Pancreas (tissue), 10 donors: Measurements from ENCODE around the gene PDE2A. TPM values are rescaled to one million over a fixed set of nuclear protein-coding genes. Genes with fewer than 3 reads are reported as not detected.

Experiments
- ATAC-seq, 4 donors: fragments of 200-7000 bp; cut with Tn5 transposase; one replicate each; pipeline versions ENCODE4 v1.8.0 to v1.9.1; 2020; ENCODE audit warnings: mild to moderate bottlenecking in 4 of 4, moderate library complexity in 4 of 4
- DNase-seq, 6 donors: peaks; one replicate each; pipeline ENCODE4 v3.0.0-alpha.2; 2020
- FAIRE-seq: peaks from 2 replicates; lab custom pipeline; 2012; peaks lifted over from hg19 to GRCh38; lab: Jason Lieb, UNC
- H3K27ac ChIP-seq, 4 donors: fragments of 200-600 bp; sonication (generic); 1 replicate in 3 of 4; 2 replicates in 1 of 4; pipeline versions ENCODE4 v1.5.0 to v1.8.0; 2020
- H3K27me3 ChIP-seq, 4 donors: fragments of 200-600 bp; one replicate each; pipeline ENCODE4 v1.8.0; 2021
- H3K36me3 ChIP-seq, 3 donors: fragments of 200-600 bp; sonication (generic) in 1 of 3; one replicate each; pipeline versions ENCODE4 v1.5.0 to v1.8.0; 2020 to 2021
- H3K4me1 ChIP-seq, 3 donors: fragments of 200-600 bp; one replicate each; pipeline ENCODE4 v1.8.0; 2021
- H3K4me3 ChIP-seq, 4 donors: fragments of 200-600 bp; sonication (generic) in 2 of 4; one replicate each; pipeline versions ENCODE4 v1.5.0 to v1.8.0; 2020 to 2021
- H3K9me3 ChIP-seq, 4 donors: fragments of 200-600 bp; one replicate each; pipeline ENCODE4 v1.8.0; 2021
- WGBS, 2 donors: extraction: QIAGEN DNeasy Blood & Tissue Kit; methylation state at CpG; one replicate each; pipeline ENCODE4 v1.1.7; 2013; 5-methylcytosine and 5-hydroxymethylcytosine counted together
- intact Hi-C, 3 donors: fragments of 100-400 bp; cut with DNase I; formaldehyde crosslinking; loops; one replicate each; pipeline versions ENCODE4 v1.11.1 to v1.14.2; 2022
- polyA plus RNA-seq, 2 donors: library from polyadenylated mRNA; stranded (reverse); fragments of 200-250 nt; gene quantifications; one replicate each; pipeline ENCODE4 v1.2.3, GENCODE V29; 2013
- total RNA-seq, 6 donors: library from RNA; stranded (reverse); fragmentation: NEBNext Ultra II Directional in 4 of 6; extraction: Animal tissue kit (Norgen Biotek cat#: 25700) in 4 of 6; gene quantifications; one replicate each; pipeline versions ENCODE4 v1.2.1 to v1.2.4, GENCODE V29; 2021 to 2023
- TF ChIP-seq, protein P1 (sequence below), 4 donors: fragments of 200-600 bp; sonication (generic) in 3 of 4; IDR thresholded peaks; one replicate each; pipeline versions ENCODE4 v1.5.0 to v1.8.0; 2021; ENCODE audit warnings: antibody characterized with exemption in 4 of 4
- donor health status: healthy with polysubstance abuse.
- donor health status: DM: no; HTN: no; CAD: no; lungs with moderate emphysema.
- donor health status: DM: no; HTN: no; CAD: no.
- donor health status: control.
- donor health status: control.
- donor health status: Bipolar disorder and iron deficiency.
- donor health status: DM: yes; HTN: yes; CAD: no.
- donor health status: DM: no; HTN: no; CAD: no.
- donor health status: DM: no; HTN: no; CAD: no.
- donor health status: DM: yes; HTN: yes; CAD: no.

Gene PDE2A
- total and polyA plus RNA-seq, 8 donors = 2.1 to 16.3 (median 4.1) TPM

DNA sequence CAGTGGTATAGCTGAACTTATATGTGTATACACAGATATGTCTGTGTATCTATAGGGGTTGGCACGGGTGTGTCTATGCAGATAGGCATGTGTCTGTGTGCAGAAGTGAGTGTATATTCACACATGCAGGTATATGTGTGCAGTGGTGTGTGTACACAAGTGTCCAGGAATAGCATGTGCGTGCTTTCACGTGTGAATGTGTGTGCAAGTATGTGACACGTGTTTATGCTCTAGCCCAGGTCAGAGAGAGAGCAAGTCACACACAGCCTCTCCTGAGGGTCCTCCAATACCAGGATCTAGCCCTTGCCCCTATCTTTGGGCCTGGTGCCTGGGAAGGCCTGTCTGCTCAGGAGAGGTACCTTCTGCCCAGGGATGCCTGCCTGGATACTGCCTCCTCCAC is 26.3 kb downstream of the PDE2A start:
- H3K4me3 ChIP-seq = no peak overlapping the region
- H3K9me3 ChIP-seq = no peaks in the 10 kb centered on the region
- ATAC-seq (no peak), FAIRE-seq (no peak), DNase-seq (no peak)
- no peaks in the 10 kb centered on the region for H3K4me1 ChIP-seq
- H3K36me3 ChIP-seq = no peaks in the 10 kb centered on the region
- H3K27me3 ChIP-seq = no peaks in the 10 kb centered on the region
- no peak overlapping the region for H3K27ac ChIP-seq
- TF ChIP-seq, protein P1, sequence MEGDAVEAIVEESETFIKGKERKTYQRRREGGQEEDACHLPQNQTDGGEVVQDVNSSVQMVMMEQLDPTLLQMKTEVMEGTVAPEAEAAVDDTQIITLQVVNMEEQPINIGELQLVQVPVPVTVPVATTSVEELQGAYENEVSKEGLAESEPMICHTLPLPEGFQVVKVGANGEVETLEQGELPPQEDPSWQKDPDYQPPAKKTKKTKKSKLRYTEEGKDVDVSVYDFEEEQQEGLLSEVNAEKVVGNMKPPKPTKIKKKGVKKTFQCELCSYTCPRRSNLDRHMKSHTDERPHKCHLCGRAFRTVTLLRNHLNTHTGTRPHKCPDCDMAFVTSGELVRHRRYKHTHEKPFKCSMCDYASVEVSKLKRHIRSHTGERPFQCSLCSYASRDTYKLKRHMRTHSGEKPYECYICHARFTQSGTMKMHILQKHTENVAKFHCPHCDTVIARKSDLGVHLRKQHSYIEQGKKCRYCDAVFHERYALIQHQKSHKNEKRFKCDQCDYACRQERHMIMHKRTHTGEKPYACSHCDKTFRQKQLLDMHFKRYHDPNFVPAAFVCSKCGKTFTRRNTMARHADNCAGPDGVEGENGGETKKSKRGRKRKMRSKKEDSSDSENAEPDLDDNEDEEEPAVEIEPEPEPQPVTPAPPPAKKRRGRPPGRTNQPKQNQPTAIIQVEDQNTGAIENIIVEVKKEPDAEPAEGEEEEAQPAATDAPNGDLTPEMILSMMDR (IDR thresholded peaks at IDR 0.05) = no peak
- intact Hi-C loops = loop anchor here in 2 of 3 donors (5.0 kb wide), 2 partner anchors 51 to 61 kb away; no protein-coding TSS in a partner anchor
- 76 to 77% methylated on average over 4 of the region's 4 CpGs for WGBS, 2 donors

DNA sequence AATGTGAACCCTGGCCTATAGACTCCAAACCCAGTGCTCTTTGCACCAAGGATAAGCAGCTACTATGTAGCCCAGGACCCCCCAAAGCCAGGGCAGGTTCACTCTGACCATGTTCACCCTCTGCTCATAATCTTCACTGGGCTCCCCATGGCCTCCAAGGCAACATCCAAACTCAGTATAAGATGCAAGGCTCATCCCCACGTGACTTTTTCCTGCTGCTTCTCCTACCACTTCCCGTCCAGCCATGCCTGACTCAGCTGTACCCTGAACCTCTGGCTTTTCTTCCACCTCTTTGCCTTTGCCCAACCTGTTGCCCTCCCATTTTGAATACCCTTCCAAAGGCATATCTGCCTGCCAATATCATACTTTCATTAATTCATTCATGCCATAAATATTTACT is 27.8 kb downstream of the PDE2A start:
- no peak overlapping the region for H3K27ac ChIP-seq
- ATAC-seq (no peak), FAIRE-seq (no peak), DNase-seq (no peak)
- H3K9me3 ChIP-seq = no peaks in the 10 kb centered on the region
- TF ChIP-seq, protein P1 (IDR thresholded peaks at IDR 0.05) = no peak
- 63 to 64% methylated on average over 2 of the region's 2 CpGs for WGBS, 2 donors
- no peaks in the 10 kb centered on the region for H3K36me3 ChIP-seq
- no peak overlapping the region for H3K4me3 ChIP-seq
- H3K4me1 ChIP-seq = peaks cover 0 to 4% (median 3%) of the 10 kb centered on the region in 3 donors
- intact Hi-C loops = loop anchor here in 2 of 3 donors (5.0 kb wide), 2 partner anchors 49 to 59 kb away; no protein-coding TSS in a partner anchor
- H3K27me3 ChIP-seq = no peaks in the 10 kb centered on the region

DNA sequence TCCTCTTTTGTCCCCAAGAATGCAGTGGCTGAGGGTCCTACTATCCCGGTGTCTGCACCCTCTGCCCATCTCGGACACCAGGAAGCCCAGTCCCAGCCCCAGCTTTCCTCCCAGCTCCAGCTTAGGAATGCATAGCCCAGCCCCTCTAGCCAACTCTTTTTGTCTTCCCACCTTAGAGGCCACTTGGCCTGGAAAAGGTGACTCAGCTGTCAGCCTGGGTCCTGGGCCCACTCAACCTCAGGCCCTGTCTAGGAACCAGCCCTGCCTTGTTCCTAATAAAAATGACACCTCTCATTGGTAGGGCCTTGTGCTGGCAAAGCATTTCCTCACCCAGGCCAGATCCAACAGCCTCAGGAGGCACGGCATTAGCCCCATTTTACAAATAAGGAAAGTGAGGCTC is 28.2 kb downstream of the PDE2A start:
- WGBS, 2 donors = 84 to 87% methylated on average over 3 of the region's 3 CpGs
- Histone ChIP-seq H3K27me3 (no peaks in the 10 kb centered on the region), H3K9me3 (no peaks in the 10 kb centered on the region), H3K4me3 (no peak overlapping the region), H3K27ac (no peak overlapping the region), H3K4me1 (peaks cover 0 to 4% (median 3%) of the 10 kb centered on the region in 3 donors), H3K36me3 (no peaks in the 10 kb centered on the region)
- TF ChIP-seq, protein P1 (IDR thresholded peaks at IDR 0.05) = no peak
- DNase-seq = no peak
- FAIRE-seq = no peak
- intact Hi-C loops = loop anchor here in 2 of 3 donors (5.0 kb wide), 2 partner anchors 49 to 59 kb away; no protein-coding TSS in a partner anchor
- ATAC-seq = no peak

DNA sequence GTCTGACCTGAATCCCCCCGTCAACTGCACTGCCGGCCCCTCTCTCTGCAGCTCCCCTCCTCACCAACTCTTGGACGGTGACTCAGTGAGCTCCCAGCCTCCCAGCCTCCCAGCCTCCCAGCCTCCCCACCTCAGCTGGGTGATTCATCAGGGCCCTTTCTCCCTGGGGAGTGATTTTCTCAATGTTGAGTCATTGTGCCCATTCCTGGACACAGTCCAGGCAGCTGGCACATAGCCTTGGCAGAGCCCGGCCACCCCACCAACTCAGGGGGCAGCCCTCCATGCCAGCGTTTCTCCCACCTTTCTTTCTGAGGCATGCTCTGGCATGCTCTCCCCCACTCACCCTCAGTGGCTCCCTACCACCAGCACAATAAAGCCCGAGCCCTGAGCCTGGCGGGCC is 30.7 kb downstream of the PDE2A start:
- intact Hi-C loops = no loop called here
- WGBS, 2 donors = 73 to 77% methylated on average over 7 of the region's 7 CpGs
- H3K36me3 ChIP-seq = no peaks in the 10 kb centered on the region
- DNase-seq (peak in 2 of 6 donors; percentile 36 to 41), ATAC-seq (peak in 1 of 4 donors; percentile 5), FAIRE-seq (no peak)
- H3K9me3 ChIP-seq = no peaks in the 10 kb centered on the region
- no peak overlapping the region for H3K27ac ChIP-seq
- H3K27me3 ChIP-seq = no peaks in the 10 kb centered on the region
- TF ChIP-seq, protein P1 (IDR thresholded peaks at IDR 0.05) = no peak
- H3K4me1 ChIP-seq = peaks cover 0 to 4% (median 3%) of the 10 kb centered on the region in 3 donors
- H3K4me3 ChIP-seq = no peak overlapping the region

DNA sequence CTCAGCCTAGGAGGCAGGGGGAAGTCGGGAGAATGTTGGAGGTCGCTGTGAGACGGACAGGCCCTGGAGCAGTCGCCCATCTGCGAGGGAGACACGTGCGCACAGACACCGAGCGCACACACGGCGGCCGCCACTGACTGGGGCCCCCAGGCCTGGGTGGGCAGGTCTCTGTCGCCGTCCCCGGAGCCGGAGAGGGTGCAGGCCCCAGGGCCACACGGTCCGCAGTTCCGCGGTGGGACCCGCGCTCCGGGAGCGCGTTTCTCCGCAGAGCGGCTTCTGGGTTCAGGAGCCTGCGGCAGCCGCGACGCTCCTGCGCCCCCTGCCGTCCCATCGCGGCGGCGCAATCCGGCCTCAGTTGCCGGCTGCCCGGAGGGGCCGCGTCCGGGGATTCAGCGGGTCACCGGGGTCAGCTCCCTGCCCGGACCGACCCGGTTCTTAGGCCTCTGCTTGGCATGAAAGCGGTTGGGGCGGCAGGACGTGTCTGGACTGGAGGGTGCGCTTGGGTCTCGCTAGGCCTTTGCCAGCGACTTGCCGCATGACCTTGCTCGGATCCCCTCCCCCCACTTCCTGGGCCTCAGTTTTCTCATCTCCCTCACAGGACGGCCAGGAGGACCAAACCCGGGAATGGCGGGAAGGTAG is 31.2 kb downstream of the PDE2A start:
- H3K4me1 ChIP-seq = peaks cover 0 to 4% (median 3%) of the 10 kb centered on the region in 3 donors
- DNase-seq (peak in 5 of 6 donors; percentile 29 to 88 (median 60)), FAIRE-seq (no peak), ATAC-seq (peak; percentile 83 to 91 (median 90))
- H3K36me3 ChIP-seq = no peaks in the 10 kb centered on the region
- H3K4me3 ChIP-seq = peak overlapping the region; percentile 19 to 53 (median 28)
- H3K27me3 ChIP-seq = no peaks in the 10 kb centered on the region
- no peaks in the 10 kb centered on the region for H3K9me3 ChIP-seq
- TF ChIP-seq, protein P1 (IDR thresholded peaks at IDR 0.05) = peak; percentile 93 to 97 (median 96)
- whole genome bisulfite sequencing, 2 donors = 1 to 3% methylated on average over 26 to 59 of the region's 59 CpGs
- H3K27ac ChIP-seq = no peak overlapping the region
- intact Hi-C loops = no loop called here
